NT2/D1 (cell line): ENCODE data around the gene DEPDC1.

Experiments used
- YY1 ChIP-seq: IDR thresholded peaks from 2 replicates; pipeline ENCODE4 v1.6.1; 2011; ENCODE audit not compliant: insufficient read length, insufficient read depth
- ZNF274 ChIP-seq: IDR thresholded peaks from 2 replicates; pipeline ENCODE4 v1.6.1; 2011; ENCODE audit warnings: mild to moderate bottlenecking, low read depth, low read length

- TF ChIP-seq YY1 (no peak), ZNF274 (no peak)
These were observed 446 bp upstream of the DEPDC1 start for GRCh38 chr1:68497358-68497698.
